HepG2 (cell line): ENCODE data around the gene DQX1. TPM values are rescaled to one million over a fixed set of nuclear protein-coding genes. Genes with fewer than 3 reads are reported as not detected.
A peak's percentile ranks its signal among the peaks of the same experiment; 100 is the strongest.

ENCODE experiments used
- CENPT ChIP-seq: sonication (generic); formaldehyde crosslinking; IDR thresholded peaks from 2 replicates; pipeline ENCODE4 v1.8.0; 2022; ENCODE audit warnings: low read depth, mild to moderate bottlenecking, moderate library complexity, missing genetic modification reagents
- FOXO4 ChIP-seq: sonication (generic); formaldehyde crosslinking; conservative IDR thresholded peaks from 2 replicates; pipeline ENCODE4 v1.8.1; 2023; ENCODE audit warnings: missing genetic modification reagents
- GATAD2A ChIP-seq: IDR thresholded peaks from 2 replicates; pipeline ENCODE4 v1.6.1; 2016
- GZF1 ChIP-seq: sonication (generic); formaldehyde crosslinking; IDR thresholded peaks from 2 replicates; pipeline ENCODE4 v1.5.1; 2020; ENCODE audit warnings: mild to moderate bottlenecking, missing genetic modification reagents
- KDM2A ChIP-seq: sonication (generic); formaldehyde crosslinking; IDR thresholded peaks from 2 replicates; pipeline ENCODE4 v1.4.0; 2020; ENCODE audit warnings: low read depth, missing genetic modification reagents, borderline replicate concordance
- KLF6 ChIP-seq: IDR thresholded peaks from 2 replicates; pipeline ENCODE4 v1.8.0; 2016; ENCODE audit warnings: missing biosample characterization, missing genetic modification reagents
- RBAK ChIP-seq: sonication (generic); formaldehyde crosslinking; IDR thresholded peaks from 2 replicates; pipeline ENCODE4 v1.5.1; 2020; ENCODE audit warnings: mild to moderate bottlenecking, missing genetic modification reagents
- TARDBP ChIP-seq: sonication (generic); formaldehyde crosslinking; IDR thresholded peaks from 2 replicates; pipeline ENCODE4 v1.8.0; 2022; ENCODE audit warnings: mild to moderate bottlenecking, missing genetic modification reagents
- ZFP62 ChIP-seq: sonication (generic); formaldehyde crosslinking; IDR thresholded peaks from 2 replicates; pipeline ENCODE4 v1.4.0; 2020; ENCODE audit warnings: missing genetic modification reagents
- ZGPAT ChIP-seq: IDR thresholded peaks from 2 replicates; pipeline ENCODE4 v1.6.1; 2016; ENCODE audit warnings: mild to moderate bottlenecking
- ZNF343 ChIP-seq: sonication (generic); formaldehyde crosslinking; IDR thresholded peaks from 2 replicates; pipeline ENCODE4 v1.4.0; 2020; ENCODE audit warnings: mild to moderate bottlenecking, missing genetic modification reagents
- ZNF556 ChIP-seq: sonication (generic); formaldehyde crosslinking; IDR thresholded peaks from 2 replicates; pipeline ENCODE4 v1.4.0; 2020; ENCODE audit warnings: mild to moderate bottlenecking, missing genetic modification reagents, borderline replicate concordance
- ZNF710 ChIP-seq: sonication (generic); formaldehyde crosslinking; IDR thresholded peaks from 2 replicates; pipeline ENCODE4 v1.5.0; 2020; ENCODE audit warnings: mild to moderate bottlenecking, missing genetic modification reagents, borderline replicate concordance
- ZNF782 ChIP-seq: sonication (generic); formaldehyde crosslinking; IDR thresholded peaks from 2 replicates; pipeline ENCODE4 v1.4.0; 2020; ENCODE audit warnings: missing genetic modification reagents, mild to moderate bottlenecking, borderline replicate concordance
- polyA plus RNA-seq, 8 experiments: library from polyadenylated mRNA; depleted of rRNA in 3 of 8; stranded (reverse) in 7 of 8; unstranded in 1 of 8; fragments of >200 nt; fragmentation: Illumina TruSeq in 4 of 8; extraction: Trizol in 4 of 8; gene quantifications; 2 replicates each; pipeline versions ENCODE4 v1.2.1 to v1.2.3, GENCODE V29; 2011 to 2016; ENCODE audit warnings: low read depth in 4 of 8, missing spikeins in 1 of 8, mixed read lengths in 1 of 8; ENCODE audit not compliant: insufficient read depth in 1 of 8
- total RNA-seq, 5 experiments: library from RNA; depleted of rRNA; stranded (reverse); fragments of >200 nt; fragmentation: Illumina TruSeq; extraction: Trizol; gene quantifications; 2 replicates each; pipeline ENCODE4 v1.2.3, GENCODE V29; 2016; ENCODE audit warnings: low read depth in 1 of 5
- TF ChIP-seq, protein P1 (sequence below): sonication (generic); formaldehyde crosslinking; IDR thresholded peaks from 2 replicates; pipeline ENCODE4 v1.8.0; 2022; ENCODE audit warnings: missing genetic modification reagents, low read depth, mild to moderate bottlenecking, borderline replicate concordance
- TF ChIP-seq, protein P2 (sequence below), 2 experiments: IDR thresholded peaks; 2 replicates each; pipeline ENCODE4 v1.6.1; 2011 to 2012; ENCODE audit warnings: low read length in 2 of 2, borderline replicate concordance in 1 of 2, low read depth in 1 of 2, mild to moderate bottlenecking in 1 of 2, moderate library complexity in 1 of 2
- TF ChIP-seq, protein P3 (sequence below): sonication (generic); formaldehyde crosslinking; IDR thresholded peaks from 2 replicates; pipeline ENCODE4 v1.5.1; 2020; ENCODE audit warnings: missing genetic modification reagents, mild to moderate bottlenecking, borderline replicate concordance

The DQX1 gene
- total and polyA plus RNA-seq, 2 of the 13 experiments (the other 11 are each of a cell fraction or from before 2014, with no cell fraction given): 27.6 to 89.8 TPM

DNA sequence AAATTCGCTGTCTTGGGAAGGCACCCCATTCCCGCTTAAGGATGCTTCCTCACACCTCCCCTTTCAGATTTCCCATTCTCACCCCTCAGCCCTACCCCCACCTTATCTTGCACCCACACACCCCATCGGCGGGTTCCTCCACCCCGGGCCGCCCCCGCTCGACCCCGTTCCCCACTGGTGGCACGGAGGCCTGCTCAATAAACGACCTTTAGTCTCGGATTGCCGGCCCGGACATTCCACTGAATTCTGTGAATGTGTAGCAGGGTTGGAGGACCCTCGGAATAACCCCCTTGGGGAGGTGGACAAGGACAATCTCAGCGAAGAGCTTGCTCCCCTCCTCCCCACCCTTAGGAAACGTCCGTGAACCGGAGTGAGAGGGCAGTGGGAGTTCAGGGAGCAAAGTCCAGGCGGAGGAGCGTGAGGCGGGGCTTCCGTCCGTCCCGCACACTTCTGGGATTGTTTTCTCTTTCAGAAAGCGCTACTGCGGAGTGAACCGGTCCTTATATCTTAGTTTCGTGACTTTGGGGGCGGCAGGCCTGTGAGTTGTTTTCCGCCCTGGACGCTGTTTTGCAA lies 23.8 kb downstream of the DQX1 start (continued):
- TF ChIP-seq ZGPAT (peak; percentile 49; the same call in 1 of the 2 replicates), TARDBP (CRISPR knock-in tag) (peak; percentile 83), ZFP62 (CRISPR knock-in tag) (no peak), KDM2A (CRISPR knock-in tag) (peak; percentile 89), FOXO4 (CRISPR knock-in tag) (no peak), RBAK (CRISPR knock-in tag) (no peak), GATAD2A (CRISPR knock-in tag) (peak; percentile 88), ZNF343 (no peak), CENPT (CRISPR knock-in tag) (no peak), ZNF710 (no peak), ZNF556 (CRISPR knock-in tag) (peak; percentile 13; the same call in 1 of the 2 replicates), KLF6 (CRISPR knock-in tag) (peak; percentile 77), GZF1 (CRISPR knock-in tag) (no peak), ZNF782 (no peak)
- TF ChIP-seq, protein P1, sequence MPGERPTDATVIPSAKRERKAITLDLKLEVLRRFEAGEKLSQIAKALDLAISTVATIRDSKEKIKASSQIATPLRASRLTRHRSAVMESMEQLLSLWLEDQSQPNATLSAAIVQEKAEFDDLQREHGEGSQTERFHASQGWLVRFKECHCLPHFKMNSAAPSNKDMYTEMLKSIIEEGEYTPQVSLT: no peak
- TF ChIP-seq, protein P2, sequence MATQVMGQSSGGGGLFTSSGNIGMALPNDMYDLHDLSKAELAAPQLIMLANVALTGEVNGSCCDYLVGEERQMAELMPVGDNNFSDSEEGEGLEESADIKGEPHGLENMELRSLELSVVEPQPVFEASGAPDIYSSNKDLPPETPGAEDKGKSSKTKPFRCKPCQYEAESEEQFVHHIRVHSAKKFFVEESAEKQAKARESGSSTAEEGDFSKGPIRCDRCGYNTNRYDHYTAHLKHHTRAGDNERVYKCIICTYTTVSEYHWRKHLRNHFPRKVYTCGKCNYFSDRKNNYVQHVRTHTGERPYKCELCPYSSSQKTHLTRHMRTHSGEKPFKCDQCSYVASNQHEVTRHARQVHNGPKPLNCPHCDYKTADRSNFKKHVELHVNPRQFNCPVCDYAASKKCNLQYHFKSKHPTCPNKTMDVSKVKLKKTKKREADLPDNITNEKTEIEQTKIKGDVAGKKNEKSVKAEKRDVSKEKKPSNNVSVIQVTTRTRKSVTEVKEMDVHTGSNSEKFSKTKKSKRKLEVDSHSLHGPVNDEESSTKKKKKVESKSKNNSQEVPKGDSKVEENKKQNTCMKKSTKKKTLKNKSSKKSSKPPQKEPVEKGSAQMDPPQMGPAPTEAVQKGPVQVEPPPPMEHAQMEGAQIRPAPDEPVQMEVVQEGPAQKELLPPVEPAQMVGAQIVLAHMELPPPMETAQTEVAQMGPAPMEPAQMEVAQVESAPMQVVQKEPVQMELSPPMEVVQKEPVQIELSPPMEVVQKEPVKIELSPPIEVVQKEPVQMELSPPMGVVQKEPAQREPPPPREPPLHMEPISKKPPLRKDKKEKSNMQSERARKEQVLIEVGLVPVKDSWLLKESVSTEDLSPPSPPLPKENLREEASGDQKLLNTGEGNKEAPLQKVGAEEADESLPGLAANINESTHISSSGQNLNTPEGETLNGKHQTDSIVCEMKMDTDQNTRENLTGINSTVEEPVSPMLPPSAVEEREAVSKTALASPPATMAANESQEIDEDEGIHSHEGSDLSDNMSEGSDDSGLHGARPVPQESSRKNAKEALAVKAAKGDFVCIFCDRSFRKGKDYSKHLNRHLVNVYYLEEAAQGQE (IDR thresholded peaks at IDR 0.05; ENCODE audit: borderline replicate concordance in 1 of 2, low read depth in 1 of 2, low read length in 2 of 2): peak in 1 of 2 experiments; percentile 38; a peak in 1 of 4 replicates
- TF ChIP-seq, protein P3, sequence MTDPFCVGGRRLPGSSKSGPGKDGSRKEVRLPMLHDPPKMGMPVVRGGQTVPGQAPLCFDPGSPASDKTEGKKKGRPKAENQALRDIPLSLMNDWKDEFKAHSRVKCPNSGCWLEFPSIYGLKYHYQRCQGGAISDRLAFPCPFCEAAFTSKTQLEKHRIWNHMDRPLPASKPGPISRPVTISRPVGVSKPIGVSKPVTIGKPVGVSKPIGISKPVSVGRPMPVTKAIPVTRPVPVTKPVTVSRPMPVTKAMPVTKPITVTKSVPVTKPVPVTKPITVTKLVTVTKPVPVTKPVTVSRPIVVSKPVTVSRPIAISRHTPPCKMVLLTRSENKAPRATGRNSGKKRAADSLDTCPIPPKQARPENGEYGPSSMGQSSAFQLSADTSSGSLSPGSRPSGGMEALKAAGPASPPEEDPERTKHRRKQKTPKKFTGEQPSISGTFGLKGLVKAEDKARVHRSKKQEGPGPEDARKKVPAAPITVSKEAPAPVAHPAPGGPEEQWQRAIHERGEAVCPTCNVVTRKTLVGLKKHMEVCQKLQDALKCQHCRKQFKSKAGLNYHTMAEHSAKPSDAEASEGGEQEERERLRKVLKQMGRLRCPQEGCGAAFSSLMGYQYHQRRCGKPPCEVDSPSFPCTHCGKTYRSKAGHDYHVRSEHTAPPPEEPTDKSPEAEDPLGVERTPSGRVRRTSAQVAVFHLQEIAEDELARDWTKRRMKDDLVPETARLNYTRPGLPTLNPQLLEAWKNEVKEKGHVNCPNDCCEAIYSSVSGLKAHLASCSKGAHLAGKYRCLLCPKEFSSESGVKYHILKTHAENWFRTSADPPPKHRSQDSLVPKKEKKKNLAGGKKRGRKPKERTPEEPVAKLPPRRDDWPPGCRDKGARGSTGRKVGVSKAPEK (CRISPR knock-in tag): no peak
